COR-L47 (cell line): ENCODE results near the gene ITPRIPL1.
"Not testable (repeated sequence)": the region's sequence is repeated elsewhere in the genome, so short reads cannot be mapped to it uniquely, and the experiment has no call there.

Experiments used
- DNase-seq: peaks from one replicate; lab custom pipeline; 2025; lab: John Stamatoyannopoulos, UW

ITPRIPL1 gene, protein sequence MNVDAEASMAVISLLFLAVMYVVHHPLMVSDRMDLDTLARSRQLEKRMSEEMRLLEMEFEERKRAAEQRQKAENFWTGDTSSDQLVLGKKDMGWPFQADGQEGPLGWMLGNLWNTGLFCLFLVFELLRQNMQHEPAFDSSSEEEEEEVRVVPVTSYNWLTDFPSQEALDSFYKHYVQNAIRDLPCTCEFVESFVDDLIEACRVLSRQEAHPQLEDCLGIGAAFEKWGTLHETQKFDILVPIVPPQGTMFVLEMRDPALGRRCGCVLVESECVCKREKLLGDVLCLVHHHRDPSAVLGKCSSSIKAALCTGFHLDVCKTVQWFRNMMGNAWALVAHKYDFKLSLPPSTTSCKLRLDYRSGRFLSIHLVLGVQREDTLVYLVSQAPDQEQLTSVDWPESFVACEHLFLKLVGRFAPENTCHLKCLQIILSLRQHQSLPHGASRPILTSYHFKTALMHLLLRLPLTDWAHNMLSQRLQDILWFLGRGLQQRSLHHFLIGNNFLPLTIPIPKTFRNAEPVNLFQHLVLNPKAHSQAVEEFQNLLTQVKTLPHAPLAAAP

DNA sequence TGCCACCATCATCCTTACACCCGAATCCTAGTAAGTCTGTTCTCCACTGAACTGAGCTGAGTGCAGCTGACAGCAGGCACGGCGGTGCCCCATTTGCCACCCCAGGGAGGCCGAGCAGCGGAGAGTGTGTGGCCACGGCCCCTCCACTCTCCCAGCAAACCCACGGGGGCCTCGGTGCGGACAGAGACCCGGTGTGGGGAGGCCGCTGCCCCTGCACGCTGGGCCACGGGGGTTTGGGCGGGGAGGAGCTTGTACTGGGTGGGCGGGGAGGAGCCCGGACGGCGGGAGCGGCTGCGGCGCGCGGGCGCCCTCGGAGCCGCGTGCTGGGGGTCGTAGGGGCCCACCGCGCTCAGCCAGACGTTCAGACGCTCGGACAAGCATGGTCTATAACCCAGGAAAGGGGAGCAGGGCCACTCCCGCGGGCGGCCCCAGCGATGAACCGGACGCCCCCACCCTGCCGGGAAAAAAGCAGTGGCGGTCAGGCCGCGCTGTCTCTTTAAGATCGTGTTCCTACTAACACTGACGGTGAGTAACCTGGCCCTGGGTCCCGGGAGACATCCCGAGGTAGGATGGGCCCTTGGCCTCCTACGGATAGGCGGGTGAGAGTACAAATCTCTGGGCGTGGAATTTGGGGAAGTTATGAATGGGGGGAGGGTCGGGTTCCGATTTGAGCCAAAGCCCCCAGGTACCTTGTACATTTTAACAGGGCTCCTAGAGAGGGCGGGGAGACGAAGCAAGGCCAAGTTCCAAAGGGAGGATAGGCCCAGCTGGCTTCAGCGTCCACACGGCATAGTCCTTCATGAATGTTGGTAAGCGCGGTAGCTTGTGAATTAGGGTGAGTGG, at the start of gene ITPRIPL1:
Gene ITPRIPL1 (plus strand): TSS at position 277 of the 843 bp plus-strand sequence. CDS start 523 bp downstream, at position 800.
- DNase-seq: no peak

DNA sequence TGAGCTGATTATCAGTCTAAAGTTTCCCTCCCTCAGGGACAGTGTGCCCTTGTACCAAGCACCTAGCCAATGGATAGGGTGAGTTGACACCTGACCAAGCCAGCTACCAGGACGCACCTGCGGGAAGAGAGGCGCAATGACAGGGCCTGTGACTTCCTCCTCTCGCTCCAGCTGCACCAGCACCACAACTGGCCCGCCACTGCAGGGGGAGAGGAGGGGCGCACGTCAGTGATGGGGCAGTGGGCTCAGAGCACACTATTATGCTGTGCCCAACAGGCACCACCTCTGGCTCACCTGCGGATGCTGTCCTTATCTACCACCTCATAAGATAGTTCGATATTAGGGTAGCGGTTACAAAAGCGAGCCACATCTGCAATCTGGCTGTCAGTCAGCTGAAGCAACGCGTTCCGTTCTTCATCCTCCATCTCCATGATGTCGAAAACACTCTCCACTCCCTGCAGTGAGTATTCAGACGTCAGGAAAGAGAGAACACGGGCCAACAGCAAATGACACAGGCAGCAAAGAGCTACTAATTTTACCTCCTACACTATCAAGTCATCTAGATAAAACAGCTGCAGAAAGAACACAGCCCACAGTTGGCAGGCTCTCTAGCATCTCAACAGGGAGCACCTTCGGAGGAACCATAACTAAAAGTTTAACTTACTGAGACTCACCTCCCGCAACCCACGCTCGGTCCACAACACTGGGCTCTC, 48.2 kb upstream of the ITPRIPL1 start:
- no peak for DNase-seq

DNA sequence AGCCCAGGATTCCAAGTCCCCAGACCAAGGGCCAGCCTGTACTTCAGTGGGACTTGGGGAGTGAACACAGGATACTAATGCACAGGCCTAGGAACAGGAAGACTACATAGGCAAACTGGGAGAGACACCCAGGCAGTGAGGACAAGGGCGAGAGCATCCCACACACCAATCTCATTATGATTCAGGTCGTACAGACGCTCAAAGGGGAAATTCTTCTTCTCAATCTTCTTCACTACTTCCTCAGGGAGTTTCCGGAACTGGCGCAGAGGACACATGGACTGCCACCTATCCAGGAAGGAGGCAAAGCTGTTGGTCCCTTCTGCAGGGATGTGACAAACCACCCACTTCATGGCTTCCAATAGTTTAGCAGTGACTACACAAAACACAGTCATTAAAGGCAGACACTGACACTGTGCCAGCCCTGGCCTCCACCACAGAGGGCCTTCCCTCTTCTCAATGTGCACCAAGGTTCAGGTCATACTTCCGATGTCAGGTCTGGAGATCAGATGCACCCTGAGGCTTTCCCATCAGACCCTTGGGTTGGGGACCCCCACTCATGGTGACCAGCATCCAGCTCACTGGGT, 37.8 kb upstream of the ITPRIPL1 start:
- no peak for DNase-seq

DNA sequence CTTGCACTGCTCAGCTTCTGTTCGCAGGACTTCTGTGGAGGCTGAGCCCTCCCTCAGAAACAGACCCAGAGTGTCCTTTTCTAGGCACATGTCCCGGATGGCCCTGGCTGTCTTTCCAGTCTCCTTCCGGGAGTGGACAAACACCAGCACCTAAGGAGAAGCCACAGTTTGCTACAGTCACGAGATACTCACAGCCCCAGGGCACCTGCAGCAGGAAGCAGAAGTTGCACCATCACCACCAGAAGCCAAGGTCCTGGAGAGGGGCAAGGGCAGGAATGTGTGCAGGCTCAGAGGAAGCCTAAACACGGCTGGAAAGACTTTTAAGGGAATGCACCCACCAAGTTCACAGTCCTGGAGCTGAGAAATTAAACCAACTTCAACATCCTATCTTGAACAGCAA, 33.4 kb upstream of the ITPRIPL1 start:
- no peak for DNase-seq

DNA sequence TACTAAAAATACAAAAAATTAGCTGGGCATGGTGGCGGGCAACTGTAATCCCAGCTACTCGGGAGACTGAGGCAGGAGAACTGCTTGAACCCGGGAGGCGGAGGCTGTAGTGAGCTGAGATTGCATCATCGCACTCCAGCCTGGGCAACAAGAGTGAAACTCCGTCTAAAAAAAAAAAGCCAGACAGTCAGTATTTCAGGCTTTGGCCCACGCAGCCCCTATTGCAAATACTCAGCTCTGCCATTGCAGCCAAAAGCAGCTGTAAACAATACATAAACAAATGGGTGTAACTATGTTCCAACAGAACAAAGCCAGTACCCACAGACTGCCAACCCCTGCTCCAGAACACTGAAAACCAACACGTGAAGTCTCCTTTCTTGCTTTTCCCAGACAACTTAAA, 30.8 kb upstream of the ITPRIPL1 start:
- DNase-seq: not testable (repeated sequence)

DNA sequence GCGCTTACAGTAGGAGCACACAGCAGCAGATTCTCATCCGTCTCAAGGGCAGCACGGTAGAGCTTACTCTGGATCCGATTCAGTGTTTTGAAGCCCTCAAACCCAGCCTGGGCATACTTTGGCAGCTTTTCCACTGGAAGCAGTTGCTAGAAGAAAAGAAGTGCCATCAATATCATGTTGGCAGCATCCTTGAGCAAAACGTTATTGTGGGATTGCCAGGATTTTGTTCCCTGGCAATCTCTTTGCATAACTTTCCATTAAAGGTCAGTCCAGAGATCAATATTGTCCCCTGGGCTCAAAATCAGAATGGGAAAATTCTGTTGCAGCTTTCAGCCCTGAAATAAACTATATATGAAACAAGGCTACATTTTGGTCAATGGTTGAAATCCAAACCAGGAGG, 28.2 kb upstream of the ITPRIPL1 start:
- DNase-seq: no peak

DNA sequence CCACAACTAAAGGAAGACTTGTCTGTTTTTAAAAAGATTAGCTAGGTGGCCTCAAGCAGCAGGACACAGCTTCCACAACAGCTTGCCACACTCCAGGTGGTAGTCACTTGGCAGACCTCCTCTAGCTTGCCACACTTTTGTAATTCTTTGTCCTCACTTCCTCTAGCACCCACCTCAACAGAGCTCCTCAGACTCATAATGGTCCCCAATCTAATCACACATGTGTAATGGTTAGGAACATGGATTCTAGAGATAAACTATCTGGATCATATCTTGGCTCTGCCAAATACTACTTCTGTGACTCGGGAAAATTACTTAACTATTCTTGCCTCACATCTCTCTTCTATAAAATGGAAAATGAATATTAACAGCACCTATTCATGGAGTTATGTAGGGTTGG, 23.3 kb upstream of the ITPRIPL1 start:
- DNase-seq: no peak

DNA sequence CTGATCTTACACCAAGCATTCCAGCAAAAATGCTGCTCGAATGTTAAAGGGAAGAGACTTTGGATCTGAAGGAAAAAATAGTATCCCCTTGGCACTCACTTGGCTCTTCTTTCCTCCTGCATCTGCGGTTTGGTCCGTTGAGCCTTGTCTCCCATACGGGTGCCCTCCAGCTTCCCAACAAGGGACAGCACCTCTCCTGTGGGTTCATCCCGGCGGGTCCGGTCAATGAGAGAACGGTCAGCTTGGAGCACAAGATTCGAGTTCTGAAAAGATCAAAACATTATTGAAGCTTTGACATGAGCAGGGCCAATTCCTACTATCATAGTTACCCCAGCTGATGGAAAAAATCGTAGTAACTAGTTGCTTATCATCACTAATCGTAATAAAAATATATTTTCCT, 20.5 kb upstream of the ITPRIPL1 start:
- DNase-seq: no peak

DNA sequence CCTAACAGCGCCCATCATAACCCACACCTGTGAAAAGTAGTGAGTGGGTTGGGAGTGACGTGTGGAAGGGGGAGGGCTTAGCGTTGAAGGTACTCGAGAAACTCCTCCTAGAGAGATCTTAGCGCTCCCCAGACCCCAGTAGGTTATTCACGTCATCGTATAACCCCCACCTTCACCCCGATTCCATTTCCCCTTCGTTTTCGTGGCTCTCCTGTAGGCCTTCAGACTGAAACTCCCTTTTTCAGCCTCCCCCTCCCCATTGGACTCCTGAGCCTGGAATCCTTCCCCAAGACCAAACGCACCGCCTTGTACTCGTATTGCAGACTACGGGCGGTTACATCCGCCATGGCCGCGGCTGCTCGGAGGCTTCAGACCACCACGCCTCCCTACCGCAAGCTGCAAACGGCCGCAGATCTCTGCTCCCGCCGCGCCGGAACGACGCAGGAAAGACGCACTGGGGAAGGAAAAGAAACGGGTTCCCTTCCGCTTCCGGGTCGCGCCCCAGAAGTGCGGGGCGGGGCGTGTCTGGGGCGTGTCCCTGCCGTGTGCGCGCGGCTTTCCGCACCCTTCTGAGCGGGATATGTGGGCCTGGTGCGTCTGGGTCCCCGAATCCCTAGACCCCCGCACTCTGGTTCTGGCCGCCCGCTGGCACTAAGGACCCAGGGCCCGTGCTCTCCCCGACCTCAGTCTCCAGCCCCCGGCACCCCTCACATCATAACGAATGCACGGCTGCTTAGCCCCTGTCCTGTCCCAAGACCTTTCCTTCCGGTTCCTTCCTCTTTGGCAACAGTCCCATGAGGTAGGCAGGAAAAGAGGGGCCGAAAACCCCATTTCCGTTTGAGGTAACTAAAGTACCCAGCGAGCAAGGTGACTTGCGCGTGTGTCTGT, 19.8 kb upstream of the ITPRIPL1 start, which contains the start of gene SNRNP200:
Gene SNRNP200 (minus strand): TSS at position 456 of the 888 bp plus-strand sequence. CDS start 109 bp downstream, at position 347.
- peak; percentile 85 for DNase-seq

DNA sequence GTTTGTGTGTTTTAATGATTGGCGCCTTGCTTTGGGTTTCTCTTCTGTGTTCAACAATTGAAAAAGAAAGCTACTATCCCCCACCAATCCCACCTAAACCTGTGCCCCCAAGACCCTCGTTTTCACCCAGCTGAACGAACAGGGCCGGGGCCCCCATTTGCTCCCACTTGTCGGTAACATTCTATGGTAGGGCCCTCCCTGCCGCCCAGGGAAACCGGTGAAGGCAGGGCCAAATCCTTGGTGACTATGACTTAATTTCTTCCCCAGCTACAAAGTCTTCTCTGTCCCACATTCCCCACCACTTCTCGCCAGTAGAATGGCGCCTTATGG, 19.2 kb upstream of the ITPRIPL1 start:
- DNase-seq: no peak

DNA sequence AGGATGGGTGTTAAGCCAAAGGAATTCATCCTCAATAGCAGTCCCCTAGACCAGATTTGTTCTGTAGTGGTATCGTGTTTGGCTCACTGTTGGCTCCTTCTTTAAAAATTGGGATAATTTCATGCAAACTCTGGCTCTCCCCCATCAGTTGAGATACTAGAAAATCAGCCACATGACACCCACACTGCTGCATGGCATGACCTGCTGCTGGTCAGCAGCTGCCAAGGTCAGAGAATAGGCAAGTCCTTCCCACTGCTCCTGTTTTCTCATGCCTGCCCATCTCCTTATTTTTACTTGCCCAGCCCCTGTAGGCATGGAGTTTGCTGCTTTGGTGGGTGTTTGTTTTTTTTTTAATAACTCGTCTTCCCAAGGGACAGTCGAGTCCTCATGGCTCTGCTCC, 18.7 kb upstream of the ITPRIPL1 start:
- no peak for DNase-seq

DNA sequence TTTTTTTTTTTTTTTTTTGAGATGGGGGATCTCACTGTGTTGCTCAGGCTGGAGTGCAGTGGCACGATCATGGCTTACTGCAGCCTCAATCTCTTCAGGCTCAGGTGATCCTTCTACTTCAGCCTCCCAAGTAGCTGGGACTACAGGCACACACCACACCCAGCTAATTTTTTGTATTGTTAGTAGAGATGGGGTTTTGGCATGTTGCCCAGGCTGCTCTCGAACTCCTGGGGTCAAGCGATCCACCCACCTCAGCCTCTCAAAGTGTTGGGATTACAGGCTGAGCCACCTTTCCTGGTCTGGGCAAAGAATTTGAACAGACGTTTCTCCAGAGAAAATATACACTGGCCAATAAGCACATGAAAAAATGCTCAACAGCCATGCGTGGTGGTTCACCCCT, 16.9 kb upstream of the ITPRIPL1 start:
- peak; percentile 72 for DNase-seq

DNA sequence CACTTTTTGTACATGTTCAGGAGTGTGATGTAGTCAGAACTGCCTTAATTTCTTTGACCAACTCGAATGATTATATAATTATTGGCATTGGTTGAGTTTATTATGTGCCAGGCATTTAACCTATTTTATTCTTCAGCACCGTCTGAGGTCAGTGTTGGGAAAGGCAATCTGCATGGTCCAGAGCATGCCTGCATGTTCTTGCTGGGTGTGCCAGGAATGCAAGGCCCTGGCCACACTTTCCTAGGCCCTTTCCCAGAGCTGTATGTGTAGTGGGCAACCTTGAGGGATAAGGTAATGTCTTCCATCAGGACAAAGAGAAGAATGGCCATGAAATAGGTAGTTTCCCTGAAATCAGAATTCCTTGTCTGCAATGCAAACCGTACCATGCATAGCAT, 10.1 kb upstream of the ITPRIPL1 start:
- DNase-seq: no peak

DNA sequence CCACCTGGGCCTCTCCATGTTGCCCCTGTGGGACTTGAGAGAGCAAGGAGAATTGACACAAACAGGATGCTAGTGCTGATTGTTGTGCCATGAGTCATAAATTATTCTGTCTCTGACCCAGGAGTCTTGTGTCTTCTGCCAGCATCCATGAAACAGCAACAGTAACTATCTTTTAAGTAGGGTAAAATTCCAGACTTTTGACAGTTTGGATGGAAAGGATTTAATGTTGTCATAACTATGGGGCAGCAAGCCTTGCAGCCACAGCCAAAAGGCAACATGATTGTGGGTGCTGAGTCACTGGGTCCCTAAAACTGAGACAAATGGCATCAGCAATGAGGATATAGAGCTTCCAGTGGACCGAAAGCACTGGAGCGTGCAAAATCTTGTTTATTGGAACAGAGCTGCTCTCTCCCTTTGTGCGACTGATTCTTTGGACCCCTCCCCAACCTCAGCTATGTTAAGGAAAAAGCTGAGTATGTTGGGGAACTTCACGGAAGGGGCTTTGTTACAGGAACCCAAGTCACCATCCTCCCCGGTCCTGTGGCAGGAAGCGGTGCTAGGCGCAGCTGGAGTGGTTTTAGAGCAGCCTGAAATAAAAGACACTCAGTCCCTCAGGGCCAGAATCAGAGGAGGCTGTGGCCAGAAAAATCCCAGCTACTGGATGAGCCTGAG, 9.6 kb upstream of the ITPRIPL1 start:
- DNase-seq: no peak

DNA sequence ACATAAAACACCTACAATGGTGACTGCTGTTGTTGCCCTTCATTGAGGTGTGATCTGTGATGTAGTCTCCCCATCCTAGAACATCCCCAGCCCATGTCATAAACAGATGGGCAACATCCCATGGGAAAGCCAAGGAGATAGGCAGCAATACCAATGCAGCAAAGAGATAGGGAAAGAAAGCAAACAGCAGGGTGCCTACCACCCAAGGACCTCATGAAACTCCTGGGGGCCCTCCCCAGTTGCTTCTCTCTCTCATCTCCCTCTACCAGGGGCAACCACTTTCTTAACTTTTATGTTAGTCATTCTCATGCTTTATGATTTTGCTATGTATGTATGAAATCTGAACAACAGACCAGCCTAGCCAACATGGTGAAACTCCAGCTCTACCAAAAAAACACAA, 8.1 kb upstream of the ITPRIPL1 start:
- no peak for DNase-seq

DNA sequence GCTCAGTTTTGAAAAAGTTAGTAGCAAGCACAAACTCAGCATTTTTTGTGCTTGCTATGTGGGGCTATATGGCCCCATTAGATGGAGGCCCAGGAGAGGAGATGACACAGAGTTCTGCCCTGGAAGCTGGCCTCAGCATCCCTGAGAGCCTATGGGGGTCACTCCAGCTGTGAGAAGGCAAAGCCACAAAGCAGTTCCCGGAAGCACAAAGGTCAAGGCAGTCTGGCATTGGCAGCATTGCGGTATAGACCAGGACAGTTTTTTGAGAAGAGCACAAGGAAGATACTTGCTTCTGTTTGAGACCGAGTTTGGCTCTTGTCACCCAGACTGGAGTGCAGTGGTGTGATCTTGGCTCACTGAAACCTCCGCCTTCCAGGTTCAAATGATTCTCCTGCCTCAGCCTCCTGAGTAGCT, 7.5 kb upstream of the ITPRIPL1 start:
- DNase-seq: no peak

DNA sequence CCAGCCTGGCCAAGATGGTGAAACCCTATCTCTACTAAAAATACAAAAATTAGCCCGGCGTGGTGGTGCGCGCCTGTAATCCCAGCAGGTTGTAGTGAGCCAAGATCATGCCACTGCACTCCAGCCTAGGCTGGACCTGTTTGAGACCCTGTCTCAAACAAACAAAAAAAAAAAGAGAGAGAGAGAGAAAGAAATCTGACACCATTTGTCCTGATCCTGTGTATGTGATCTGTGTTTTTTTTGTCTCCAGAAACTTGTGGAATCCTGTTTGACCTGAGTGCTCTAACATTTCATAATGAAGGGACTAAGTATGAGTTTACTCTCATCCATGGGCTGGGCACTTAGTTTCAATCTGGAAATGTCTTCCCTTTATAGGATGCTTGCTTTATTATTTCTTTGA, 6.4 kb upstream of the ITPRIPL1 start:
- no peak for DNase-seq

DNA sequence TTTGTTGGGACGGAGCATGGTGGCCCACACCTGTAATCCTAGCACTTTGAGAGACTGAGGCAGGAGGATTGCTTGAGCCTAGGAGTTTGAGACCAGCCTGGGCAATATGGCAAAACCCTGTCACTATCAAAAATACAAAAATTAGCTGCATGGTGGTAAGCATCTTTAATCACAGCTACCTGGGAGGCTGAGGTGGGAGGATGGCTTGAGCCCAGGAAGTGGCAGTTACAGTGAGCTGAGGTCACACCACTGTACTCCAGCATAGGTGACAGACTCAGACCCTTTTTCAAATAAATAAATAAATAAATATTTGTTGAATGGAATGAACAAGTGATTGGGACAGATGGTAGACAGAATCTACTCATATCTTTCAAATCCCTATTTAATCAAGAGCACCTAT, 5.7 kb upstream of the ITPRIPL1 start:
- DNase-seq: no peak

DNA sequence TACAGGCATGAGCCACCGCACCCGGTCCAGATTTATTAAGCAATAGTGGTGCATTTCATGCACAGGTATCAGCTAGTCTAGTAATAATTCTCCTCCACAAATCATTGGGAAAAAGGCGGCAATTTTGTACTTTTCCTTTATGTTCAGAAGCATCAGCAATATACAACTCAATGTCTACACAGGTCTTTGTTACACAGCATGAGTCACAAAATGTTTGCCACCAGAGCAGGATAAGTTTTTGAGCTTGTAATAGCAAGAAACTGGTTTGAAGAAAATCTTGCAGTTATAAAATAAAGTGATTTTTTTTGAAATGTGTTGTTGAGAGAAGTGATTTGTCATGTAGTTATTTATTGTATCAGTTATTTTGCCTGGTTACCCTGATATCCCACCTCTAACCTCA, 4.8 kb upstream of the ITPRIPL1 start:
- no peak for DNase-seq
